HFF-Myc (cell line): ENCODE data around the gene CEP63.
"Not testable (repeated sequence)": the region's sequence is repeated elsewhere in the genome, so short reads cannot be mapped to it uniquely, and the experiment has no call there.

Source experiments
- DNase-seq: peaks from one replicate; pipeline ENCODE4 v3.0.0-alpha.2; 2011; ENCODE audit warnings: low read depth; ENCODE audit errors: extremely low read depth
- H3K4me3 ChIP-seq: replicated peaks from 2 replicates; pipeline ENCODE4 v1.5.1; 2011; ENCODE audit warnings: low read depth, mild to moderate bottlenecking, control low read depth, low read length
- TF ChIP-seq, protein P1 (sequence below): IDR thresholded peaks from 2 replicates; pipeline ENCODE4 v1.5.1; 2012; ENCODE audit warnings: mild to moderate bottlenecking, low read depth, low read length, control low read depth; ENCODE audit errors: missing control alignments

Gene CEP63

DNA sequence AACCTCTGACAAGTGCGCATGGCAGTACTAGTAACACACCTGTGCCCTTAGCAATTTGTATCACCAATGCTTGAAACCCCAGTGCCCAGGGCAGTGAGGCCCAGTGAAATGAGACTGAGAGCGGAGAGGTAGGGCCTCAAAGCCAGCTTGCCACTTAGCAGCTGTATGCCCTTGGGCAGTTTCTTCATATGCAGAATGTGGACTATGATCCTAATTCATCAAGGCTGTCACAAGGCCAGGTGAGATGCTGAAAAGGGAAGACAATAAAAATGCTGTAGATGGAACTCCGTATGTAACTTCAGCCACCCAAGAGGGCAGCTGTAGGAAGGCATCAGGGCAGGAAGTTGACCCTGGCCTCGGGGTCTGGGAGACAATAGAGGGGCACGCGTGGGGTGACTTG is 90.6 kb downstream of the CEP63 start:
- no peak for DNase-seq
- TF ChIP-seq, protein P1, sequence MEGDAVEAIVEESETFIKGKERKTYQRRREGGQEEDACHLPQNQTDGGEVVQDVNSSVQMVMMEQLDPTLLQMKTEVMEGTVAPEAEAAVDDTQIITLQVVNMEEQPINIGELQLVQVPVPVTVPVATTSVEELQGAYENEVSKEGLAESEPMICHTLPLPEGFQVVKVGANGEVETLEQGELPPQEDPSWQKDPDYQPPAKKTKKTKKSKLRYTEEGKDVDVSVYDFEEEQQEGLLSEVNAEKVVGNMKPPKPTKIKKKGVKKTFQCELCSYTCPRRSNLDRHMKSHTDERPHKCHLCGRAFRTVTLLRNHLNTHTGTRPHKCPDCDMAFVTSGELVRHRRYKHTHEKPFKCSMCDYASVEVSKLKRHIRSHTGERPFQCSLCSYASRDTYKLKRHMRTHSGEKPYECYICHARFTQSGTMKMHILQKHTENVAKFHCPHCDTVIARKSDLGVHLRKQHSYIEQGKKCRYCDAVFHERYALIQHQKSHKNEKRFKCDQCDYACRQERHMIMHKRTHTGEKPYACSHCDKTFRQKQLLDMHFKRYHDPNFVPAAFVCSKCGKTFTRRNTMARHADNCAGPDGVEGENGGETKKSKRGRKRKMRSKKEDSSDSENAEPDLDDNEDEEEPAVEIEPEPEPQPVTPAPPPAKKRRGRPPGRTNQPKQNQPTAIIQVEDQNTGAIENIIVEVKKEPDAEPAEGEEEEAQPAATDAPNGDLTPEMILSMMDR: no peak
- no peak overlapping the region for H3K4me3 ChIP-seq

DNA sequence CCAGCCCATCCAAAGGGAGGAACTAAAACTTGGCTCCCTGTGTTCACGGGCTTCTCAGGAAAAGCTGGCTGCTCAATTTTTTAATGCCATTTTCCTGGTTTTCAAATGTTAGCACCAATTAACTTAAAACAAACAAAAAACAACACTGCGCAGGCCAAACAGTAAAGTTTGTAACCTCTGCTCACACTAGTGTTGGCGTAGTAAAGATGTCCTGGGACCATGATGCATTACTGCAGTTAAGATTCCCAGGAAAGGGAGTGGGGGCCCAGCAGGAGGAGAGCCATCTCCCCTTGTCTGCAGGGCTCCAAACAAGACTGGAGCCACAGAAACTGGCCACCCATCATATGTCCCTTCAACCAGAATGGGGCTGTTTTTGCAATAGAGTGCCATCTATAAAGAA is 91.0 kb downstream of the CEP63 start:
- TF ChIP-seq, protein P1: no peak
- no peak for DNase-seq
- H3K4me3 ChIP-seq: no peak overlapping the region

DNA sequence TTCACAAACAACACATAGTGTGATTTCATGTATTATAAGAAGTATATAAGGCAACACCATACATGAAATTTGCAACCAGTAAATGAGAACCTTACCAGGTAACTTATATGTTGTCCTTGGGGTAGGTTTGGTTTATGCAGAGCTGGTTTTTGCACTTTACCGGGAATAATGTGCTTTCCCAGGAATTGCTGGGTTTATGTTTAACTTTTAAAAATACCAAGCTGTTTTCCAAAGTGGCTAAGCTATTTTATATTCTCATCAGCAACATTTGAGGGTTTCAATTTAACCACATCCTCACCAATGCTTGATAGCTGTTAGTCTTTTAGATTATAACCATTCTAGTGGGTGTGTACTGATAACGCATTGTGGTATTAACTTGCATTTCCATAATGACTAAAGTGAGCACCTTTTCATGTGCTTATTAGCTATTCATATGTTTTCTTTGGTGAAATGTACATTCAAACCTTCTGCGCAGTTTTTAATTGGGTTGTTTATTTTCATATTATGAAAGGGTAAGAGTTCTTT is 93.3 kb downstream of the CEP63 start:
- no peak for DNase-seq
- no peak overlapping the region for H3K4me3 ChIP-seq
- TF ChIP-seq, protein P1: no peak

DNA sequence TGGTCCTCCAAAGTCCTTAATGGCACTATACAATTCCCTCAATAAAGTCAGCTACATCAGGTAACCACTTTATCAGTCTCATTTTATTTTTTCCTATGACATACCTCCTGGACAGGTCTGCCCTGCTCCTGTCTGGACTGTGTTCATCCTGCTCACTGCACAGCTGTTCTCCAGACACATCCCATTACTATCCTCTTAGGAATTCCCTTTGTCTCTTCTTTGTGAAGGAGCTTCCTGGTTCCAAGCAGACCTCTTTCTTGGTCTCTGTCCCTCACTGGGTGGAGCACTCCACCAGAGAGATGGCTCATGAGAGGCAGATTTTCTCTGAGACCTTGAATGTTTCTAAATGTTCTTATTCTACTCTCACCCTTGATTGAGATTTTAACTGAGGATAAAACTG is 104.9 kb downstream of the CEP63 start:
- no peak for DNase-seq
- no peak overlapping the region for H3K4me3 ChIP-seq
- TF ChIP-seq, protein P1: no peak

- no peak for DNase-seq
- TF ChIP-seq, protein P1: no peak
- no peak overlapping the region for H3K4me3 ChIP-seq
These were observed 106.9 kb downstream of the CEP63 start for GRCh38 chr3:134592806-134593205.

- no peak overlapping the region for H3K4me3 ChIP-seq
- DNase-seq: no peak
- TF ChIP-seq, protein P1: no peak
These were observed 108.5 kb downstream of the CEP63 start for GRCh38 chr3:134594331-134594741.

DNA sequence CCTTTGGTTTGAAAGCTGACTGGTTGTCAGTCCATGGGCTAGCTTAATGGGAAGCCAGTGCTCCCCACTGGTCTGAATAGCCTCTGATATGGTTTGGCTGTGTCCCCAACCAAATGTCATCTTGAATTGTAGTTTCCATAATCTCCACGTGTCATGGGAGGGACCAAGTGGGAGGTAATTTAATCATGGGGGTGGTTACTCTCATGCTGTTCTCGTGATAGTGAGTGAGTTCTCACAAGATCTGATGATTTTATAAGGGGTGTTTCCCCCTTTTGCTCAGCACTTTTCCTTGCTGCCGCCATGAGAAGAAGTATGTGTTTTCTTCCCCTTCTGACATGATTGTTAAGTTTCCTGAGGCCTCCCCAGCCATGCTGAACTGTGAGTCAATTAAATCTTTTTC is 109.1 kb downstream of the CEP63 start:
- H3K4me3 ChIP-seq, DNase-seq: not testable (repeated sequence)
